Measurements from ENCODE around the gene SYT1. TPM values are rescaled to one million over a fixed set of nuclear protein-coding genes. Genes with fewer than 3 reads are reported as not detected.
"Not testable (repeated sequence)": the region's sequence is repeated elsewhere in the genome, so short reads cannot be mapped to it uniquely, and the experiment has no call there.

Gene SYT1
- total RNA-seq, 1 donor from 2014 or later: 0.30 TPM

DNA sequence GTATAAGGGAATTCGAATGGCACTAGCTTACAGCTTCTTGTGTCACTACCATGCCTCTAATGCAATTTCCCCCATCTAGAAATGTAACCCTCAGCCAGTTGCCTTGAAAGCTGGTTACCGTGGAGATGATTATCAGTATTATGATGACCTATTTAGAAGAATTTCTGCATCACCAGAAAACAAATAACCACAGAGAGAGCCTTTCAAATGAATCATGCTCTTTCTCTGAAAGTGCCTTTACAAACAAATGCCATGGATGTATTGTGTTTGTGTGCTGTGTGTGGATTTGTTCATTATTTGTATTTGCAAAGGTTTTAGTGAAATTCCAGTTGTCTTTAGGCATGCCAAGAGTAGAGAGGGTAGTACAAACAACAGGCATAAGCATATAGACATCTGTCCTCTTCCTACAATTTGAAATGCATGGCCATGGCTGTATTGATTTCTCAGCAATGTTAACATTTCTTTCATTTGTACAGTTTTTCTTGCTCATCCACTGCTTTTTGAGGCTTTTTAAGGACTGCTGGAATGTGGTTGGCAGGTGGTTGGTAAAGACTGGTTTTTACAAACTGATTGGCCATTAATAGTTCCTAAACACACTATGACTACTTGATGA is 559.6 kb downstream of the SYT1 start:
- no peak overlapping the region for H3K27ac ChIP-seq (replicated peaks)
- no peak for DNase-seq
- intact Hi-C loops (cut with micrococcal nuclease): no loop called here
- no peaks in the 10 kb centered on the region for H3K9me3 ChIP-seq (replicated peaks)
- H3K4me1 ChIP-seq: peaks cover 7% of the 10 kb centered on the region
- TF ChIP-seq, protein P1, sequence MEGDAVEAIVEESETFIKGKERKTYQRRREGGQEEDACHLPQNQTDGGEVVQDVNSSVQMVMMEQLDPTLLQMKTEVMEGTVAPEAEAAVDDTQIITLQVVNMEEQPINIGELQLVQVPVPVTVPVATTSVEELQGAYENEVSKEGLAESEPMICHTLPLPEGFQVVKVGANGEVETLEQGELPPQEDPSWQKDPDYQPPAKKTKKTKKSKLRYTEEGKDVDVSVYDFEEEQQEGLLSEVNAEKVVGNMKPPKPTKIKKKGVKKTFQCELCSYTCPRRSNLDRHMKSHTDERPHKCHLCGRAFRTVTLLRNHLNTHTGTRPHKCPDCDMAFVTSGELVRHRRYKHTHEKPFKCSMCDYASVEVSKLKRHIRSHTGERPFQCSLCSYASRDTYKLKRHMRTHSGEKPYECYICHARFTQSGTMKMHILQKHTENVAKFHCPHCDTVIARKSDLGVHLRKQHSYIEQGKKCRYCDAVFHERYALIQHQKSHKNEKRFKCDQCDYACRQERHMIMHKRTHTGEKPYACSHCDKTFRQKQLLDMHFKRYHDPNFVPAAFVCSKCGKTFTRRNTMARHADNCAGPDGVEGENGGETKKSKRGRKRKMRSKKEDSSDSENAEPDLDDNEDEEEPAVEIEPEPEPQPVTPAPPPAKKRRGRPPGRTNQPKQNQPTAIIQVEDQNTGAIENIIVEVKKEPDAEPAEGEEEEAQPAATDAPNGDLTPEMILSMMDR (IDR thresholded peaks at IDR 0.05; ENCODE audit: borderline replicate concordance): no peak
- H3K4me3 ChIP-seq: no peak overlapping the region
- H3K36me3 ChIP-seq: no peaks in the 10 kb centered on the region
- H3K27me3 ChIP-seq (ENCODE audit: low read depth): no peaks in the 10 kb centered on the region

- no peak for DNase-seq
- no peak overlapping the region for H3K27ac ChIP-seq (replicated peaks)
- no peaks in the 10 kb centered on the region for H3K27me3 ChIP-seq (ENCODE audit: low read depth)
Observed at GRCh38 chr12:79426121-79426520, 561.5 kb downstream of the SYT1 start.

GRCh38 chr12:79426744-79427143 is 562.2 kb downstream of the SYT1 start:
- DNase-seq; H3K4me3 ChIP-seq; intact Hi-C loops (cut with micrococcal nuclease); H3K27me3 ChIP-seq (ENCODE audit: low read depth); H3K36me3 ChIP-seq; H3K4me1 ChIP-seq; H3K9me3 ChIP-seq (replicated peaks); H3K27ac ChIP-seq (replicated peaks): not testable (repeated sequence)

More at GRCh38 chr12:79426121-79426520, 561.5 kb downstream of the SYT1 start:
- Histone ChIP-seq H3K4me3 (no peak overlapping the region), H3K36me3 (no peaks in the 10 kb centered on the region), H3K4me1 (no peaks in the 10 kb centered on the region), H3K9me3 (replicated peaks) (no peaks in the 10 kb centered on the region)
- intact Hi-C loops (cut with micrococcal nuclease): no loop called here
- TF ChIP-seq, protein P1 (IDR thresholded peaks at IDR 0.05; ENCODE audit: borderline replicate concordance): no peak

DNA sequence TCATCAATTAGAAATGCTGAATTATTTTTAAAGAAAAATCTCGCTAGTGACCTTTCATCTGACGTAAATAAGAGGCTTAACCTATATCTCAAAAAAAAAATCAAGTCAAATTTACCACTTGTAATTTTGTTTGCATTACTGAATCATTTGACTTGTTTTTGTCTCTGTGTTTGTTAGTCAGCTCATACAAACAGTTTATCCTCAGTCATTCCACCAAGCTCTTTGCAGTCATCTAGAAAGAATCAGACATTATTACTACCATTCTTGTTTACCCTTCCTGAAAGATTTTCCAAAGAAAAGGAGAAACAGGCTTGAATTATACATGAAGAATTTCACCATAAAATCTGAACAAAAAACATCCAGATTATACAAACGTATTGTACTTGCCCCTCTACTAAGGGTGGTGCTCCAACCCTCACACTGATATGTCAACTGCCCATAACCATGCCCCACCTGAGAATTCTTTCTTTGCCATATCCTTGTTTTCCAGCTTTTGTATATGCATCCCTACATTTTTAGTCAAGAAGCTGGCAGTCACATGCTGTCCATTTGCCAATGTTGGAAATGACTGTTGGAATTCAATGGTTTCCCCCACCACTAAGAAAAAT is 569.0 kb downstream of the SYT1 start:
- TF ChIP-seq, protein P1 (IDR thresholded peaks at IDR 0.05; ENCODE audit: borderline replicate concordance): no peak
- intact Hi-C loops (cut with micrococcal nuclease): no loop called here
- no peak for DNase-seq
- no peaks in the 10 kb centered on the region for H3K9me3 ChIP-seq (replicated peaks)
- no peaks in the 10 kb centered on the region for H3K4me1 ChIP-seq
- no peak overlapping the region for H3K4me3 ChIP-seq
- H3K36me3 ChIP-seq: no peaks in the 10 kb centered on the region
- no peaks in the 10 kb centered on the region for H3K27me3 ChIP-seq (ENCODE audit: low read depth)
- H3K27ac ChIP-seq (replicated peaks): no peak overlapping the region

DNA sequence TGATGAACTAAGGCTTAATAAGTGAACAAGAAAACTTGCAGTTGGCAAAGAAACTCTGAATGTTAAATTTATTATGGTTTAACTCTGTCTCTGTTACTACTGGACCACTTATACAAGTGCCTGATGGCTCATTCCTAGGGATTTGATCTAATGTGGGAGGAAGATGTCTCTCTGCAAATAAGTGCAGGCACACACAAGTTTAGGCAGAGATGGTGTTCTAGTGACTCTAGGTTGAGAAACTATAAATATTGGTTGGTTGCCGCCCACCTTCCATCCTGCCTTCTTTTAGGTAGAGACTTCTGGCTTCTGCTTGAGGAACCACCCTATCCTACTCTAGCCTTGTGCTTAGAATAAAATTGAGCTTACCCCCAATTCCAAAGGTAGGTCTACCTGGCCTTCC is 570.0 kb downstream of the SYT1 start:
- H3K9me3 ChIP-seq (replicated peaks): no peaks in the 10 kb centered on the region
- no peaks in the 10 kb centered on the region for H3K27me3 ChIP-seq (ENCODE audit: low read depth)
- H3K4me3 ChIP-seq: no peak overlapping the region
- no peak for DNase-seq
- no peaks in the 10 kb centered on the region for H3K36me3 ChIP-seq
- H3K4me1 ChIP-seq: no peaks in the 10 kb centered on the region
- no peak overlapping the region for H3K27ac ChIP-seq (replicated peaks)
- TF ChIP-seq, protein P1 (IDR thresholded peaks at IDR 0.05; ENCODE audit: borderline replicate concordance): no peak
- intact Hi-C loops (cut with micrococcal nuclease): no loop called here

DNA sequence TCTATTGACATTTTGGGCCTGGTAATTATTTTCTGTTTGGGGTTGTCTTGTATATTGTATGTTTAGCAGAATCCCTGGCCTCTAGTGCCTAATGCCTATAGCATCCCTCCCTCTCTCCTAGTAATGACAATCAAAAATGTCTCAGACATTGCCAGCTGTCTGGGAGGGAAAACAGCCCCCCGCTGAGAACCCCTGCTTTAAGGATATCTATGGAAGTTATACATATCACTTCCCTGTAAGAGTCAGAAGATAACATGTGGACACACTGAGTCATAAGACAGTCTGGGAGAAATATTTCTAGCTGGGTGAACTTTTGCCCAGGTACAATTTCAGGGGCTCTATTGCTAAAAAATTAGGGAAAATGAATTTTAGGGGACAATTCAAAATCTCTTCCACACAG is 571.2 kb downstream of the SYT1 start:
- no peaks in the 10 kb centered on the region for H3K9me3 ChIP-seq (replicated peaks)
- TF ChIP-seq, protein P1 (IDR thresholded peaks at IDR 0.05; ENCODE audit: borderline replicate concordance): no peak
- H3K27me3 ChIP-seq (ENCODE audit: low read depth): no peaks in the 10 kb centered on the region
- no peaks in the 10 kb centered on the region for H3K36me3 ChIP-seq
- no peak overlapping the region for H3K4me3 ChIP-seq
- intact Hi-C loops (cut with micrococcal nuclease): no loop called here
- H3K27ac ChIP-seq (replicated peaks): no peak overlapping the region
- no peak for DNase-seq
- H3K4me1 ChIP-seq: no peaks in the 10 kb centered on the region

Data from left ventricle myocardium inferior (tissue), 1 donor.